IgD-negative memory B cell (primary cell): Measurements from ENCODE around the gene SCN3B. TPM values are rescaled to one million over a fixed set of nuclear protein-coding genes. Genes with fewer than 3 reads are reported as not detected.

Experiments used
- H3K27ac Mint-ChIP-seq, 3 donors: one replicate each; pipeline ENCODE4 v1.8.0; 2020 to 2022; ENCODE audit warnings: mild to moderate bottlenecking in 3 of 3, mixed read lengths in 3 of 3, moderate library complexity in 1 of 3
- H3K27me3 Mint-ChIP-seq: one replicate; pipeline ENCODE4 v1.8.0; 2021; ENCODE audit warnings: mixed read lengths
- H3K36me3 Mint-ChIP-seq: one replicate; pipeline ENCODE4 v1.8.0; 2020; ENCODE audit warnings: mild to moderate bottlenecking, mixed read lengths
- H3K4me1 Mint-ChIP-seq, 3 donors: one replicate each; pipeline ENCODE4 v1.8.0; 2020 to 2022; ENCODE audit warnings: mixed read lengths in 3 of 3, mild to moderate bottlenecking in 1 of 3
- H3K4me3 Mint-ChIP-seq, 4 donors: one replicate each; pipeline ENCODE4 v1.8.0; 2020 to 2022; ENCODE audit warnings: mild to moderate bottlenecking in 4 of 4, mixed read lengths in 4 of 4, moderate library complexity in 3 of 4
- H3K9me3 Mint-ChIP-seq, 3 donors: one replicate each; pipeline ENCODE4 v1.8.0; 2020 to 2021; ENCODE audit warnings: mixed read lengths in 3 of 3, mild to moderate bottlenecking in 1 of 3
- polyA plus RNA-seq: library from polyadenylated mRNA; unstranded; fragments of 300-500 nt; fragmentation: Illumina TruSeq; gene quantifications from one replicate; pipeline ENCODE4 v1.2.3, GENCODE V29; 2021

The SCN3B gene
- polyA plus RNA-seq, 1 donor from 2014 or later, result not detected

DNA sequence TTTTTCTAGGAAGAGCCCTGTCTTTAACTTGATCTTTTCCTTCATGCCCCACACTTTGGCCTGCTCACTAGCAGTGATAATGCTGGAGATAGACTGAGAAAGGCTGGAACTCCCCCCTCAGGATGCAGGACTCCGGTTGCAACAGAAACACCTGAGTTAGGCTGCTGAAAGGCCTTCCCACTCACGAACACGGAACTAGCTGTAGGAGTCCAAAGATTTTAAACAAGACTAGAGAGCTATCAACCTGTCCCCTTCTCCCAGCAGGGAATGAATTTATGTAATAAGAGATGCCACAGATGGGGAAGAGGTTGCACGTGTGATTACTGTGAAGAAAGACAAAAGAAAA is 13.0 kb downstream of the SCN3B start:
- Mint-ChIP-seq H3K27me3 (peaks cover 18% of the 10 kb centered on the region), H3K4me3 (no peak overlapping the region), H3K36me3 (no peaks in the 10 kb centered on the region), H3K27ac (no peak overlapping the region), H3K9me3 (no peaks in the 10 kb centered on the region), H3K4me1 (peaks cover 0 to 4% (median 2%) of the 10 kb centered on the region in 3 donors)

- Mint-ChIP-seq H3K4me1 (peaks cover 0 to 4% (median 2%) of the 10 kb centered on the region in 3 donors), H3K27ac (no peak overlapping the region), H3K36me3 (no peaks in the 10 kb centered on the region), H3K27me3 (peaks cover 18% of the 10 kb centered on the region), H3K9me3 (no peaks in the 10 kb centered on the region), H3K4me3 (no peak overlapping the region)
Measured at GRCh38 chr11:123640677-123641494, 13.5 kb downstream of the SCN3B start.

- Mint-ChIP-seq H3K36me3 (no peaks in the 10 kb centered on the region), H3K27ac (no peak overlapping the region), H3K4me3 (no peak overlapping the region), H3K27me3 (peaks cover 15% of the 10 kb centered on the region), H3K9me3 (no peaks in the 10 kb centered on the region), H3K4me1 (peaks cover 0 to 4% (median 2%) of the 10 kb centered on the region in 3 donors)
Measured at GRCh38 chr11:123640029-123640428, 14.4 kb downstream of the SCN3B start.

- Mint-ChIP-seq H3K27ac (no peak overlapping the region), H3K9me3 (peaks cover 0 to 4% (median 0%) of the 10 kb centered on the region in 3 donors), H3K27me3 (peaks cover 14% of the 10 kb centered on the region), H3K4me1 (no peaks in the 10 kb centered on the region), H3K4me3 (no peak overlapping the region), H3K36me3 (no peaks in the 10 kb centered on the region)
Measured at GRCh38 chr11:123630126-123630608, 24.3 kb downstream of the SCN3B start.

DNA sequence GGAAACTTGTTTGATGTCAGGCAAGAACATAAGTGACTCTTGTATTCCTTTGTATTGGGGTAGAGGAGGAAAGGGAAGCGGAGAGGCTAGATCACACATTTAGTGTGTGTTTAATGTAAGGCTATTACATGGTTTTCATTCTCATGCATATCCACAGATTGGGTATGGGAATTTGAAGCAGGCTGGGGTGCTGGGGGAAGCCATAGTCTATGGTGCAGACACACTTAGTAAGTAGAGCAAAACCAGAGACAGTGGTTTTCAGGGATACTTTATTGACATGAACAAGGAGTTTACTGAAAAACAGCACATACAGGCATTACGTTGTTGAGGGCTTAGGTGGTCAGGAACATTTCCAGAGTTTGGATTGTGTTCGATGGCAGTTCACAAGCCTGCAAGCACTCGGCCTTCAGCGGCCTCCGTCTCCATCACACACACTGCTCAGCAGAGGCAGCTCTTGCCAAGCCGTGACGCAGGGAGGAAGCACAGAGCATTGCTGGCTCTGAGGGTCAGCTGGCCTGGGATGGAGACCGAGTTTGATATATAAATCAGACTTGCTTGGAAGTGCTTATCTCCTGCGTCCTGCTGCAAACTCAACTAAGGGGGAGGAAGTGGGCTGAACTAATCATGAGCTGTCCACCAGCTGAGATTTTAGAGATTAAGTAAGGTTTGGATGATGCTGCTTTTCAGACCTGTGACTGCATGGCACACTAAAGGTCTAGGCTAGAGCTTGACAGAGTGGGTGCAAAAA is 25.3 kb downstream of the SCN3B start:
- peaks cover 0 to 4% (median 0%) of the 10 kb centered on the region in 3 donors for H3K9me3 Mint-ChIP-seq
- no peaks in the 10 kb centered on the region for H3K36me3 Mint-ChIP-seq
- H3K4me1 Mint-ChIP-seq, result no peaks in the 10 kb centered on the region
- no peak overlapping the region for H3K4me3 Mint-ChIP-seq
- H3K27me3 Mint-ChIP-seq, result peaks cover 11% of the 10 kb centered on the region
- H3K27ac Mint-ChIP-seq, result peak overlapping the region in 1 of 3 donors; percentile 32

- Mint-ChIP-seq H3K4me1 (no peaks in the 10 kb centered on the region), H3K4me3 (no peak overlapping the region), H3K36me3 (no peaks in the 10 kb centered on the region), H3K9me3 (no peaks in the 10 kb centered on the region), H3K27me3 (peaks cover under 1% of the 10 kb centered on the region), H3K27ac (no peak overlapping the region)
Measured at GRCh38 chr11:123624974-123625373, 29.4 kb downstream of the SCN3B start.

GRCh38 chr11:123622576-123622975 is 31.8 kb downstream of the SCN3B start:
- H3K36me3 Mint-ChIP-seq, result no peaks in the 10 kb centered on the region
- no peaks in the 10 kb centered on the region for H3K27me3 Mint-ChIP-seq
- no peak overlapping the region for H3K27ac Mint-ChIP-seq
- no peaks in the 10 kb centered on the region for H3K4me1 Mint-ChIP-seq
- no peak overlapping the region for H3K4me3 Mint-ChIP-seq
- H3K9me3 Mint-ChIP-seq, result no peaks in the 10 kb centered on the region

DNA sequence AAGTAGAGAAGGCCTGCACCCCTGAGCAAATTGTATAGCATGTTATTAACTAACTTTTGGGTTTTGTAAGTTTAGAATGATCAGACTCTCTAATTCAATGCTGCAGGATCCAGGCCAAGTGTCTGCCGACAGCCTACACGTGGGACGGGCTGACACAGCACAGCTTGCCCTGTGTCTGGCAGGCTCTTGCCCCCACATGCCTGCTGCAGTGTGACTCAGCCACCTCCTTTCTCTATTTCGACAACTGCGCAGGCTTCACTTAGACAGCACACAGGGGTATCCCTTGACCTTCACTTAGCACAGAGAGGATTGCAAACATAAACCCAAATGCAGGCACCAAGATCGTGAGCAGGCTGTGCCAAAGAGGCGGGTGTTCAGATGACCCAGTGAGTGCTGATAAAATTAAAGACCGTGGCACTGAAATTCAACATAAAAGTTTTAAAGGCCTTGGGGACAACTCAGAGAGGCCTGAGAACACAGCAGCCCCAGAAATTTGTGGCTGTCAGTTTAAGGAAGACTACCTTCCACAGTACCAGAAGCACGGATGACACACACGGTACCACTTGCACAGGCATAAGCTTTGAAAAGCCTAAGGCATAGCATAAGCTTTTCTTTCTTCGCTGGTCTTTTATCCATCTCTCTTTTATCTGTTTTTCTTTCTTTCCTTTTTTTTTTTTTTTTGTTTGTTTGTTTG is 37.8 kb downstream of the SCN3B start:
- Mint-ChIP-seq H3K27ac (no peak overlapping the region), H3K9me3 (no peaks in the 10 kb centered on the region), H3K27me3 (no peaks in the 10 kb centered on the region), H3K36me3 (no peaks in the 10 kb centered on the region), H3K4me3 (no peak overlapping the region), H3K4me1 (no peaks in the 10 kb centered on the region)

- H3K4me1 Mint-ChIP-seq, result peaks cover 0 to 2% (median 0%) of the 10 kb centered on the region in 3 donors
- no peak overlapping the region for H3K4me3 Mint-ChIP-seq
- H3K27ac Mint-ChIP-seq, result no peak overlapping the region
- no peaks in the 10 kb centered on the region for H3K9me3 Mint-ChIP-seq
- no peaks in the 10 kb centered on the region for H3K27me3 Mint-ChIP-seq
- H3K36me3 Mint-ChIP-seq, result no peaks in the 10 kb centered on the region
Measured at GRCh38 chr11:123611698-123612097, 42.7 kb downstream of the SCN3B start.

- H3K36me3 Mint-ChIP-seq, result no peaks in the 10 kb centered on the region
- H3K27me3 Mint-ChIP-seq, result no peaks in the 10 kb centered on the region
- H3K27ac Mint-ChIP-seq, result no peak overlapping the region
- no peak overlapping the region for H3K4me3 Mint-ChIP-seq
- H3K9me3 Mint-ChIP-seq, result no peaks in the 10 kb centered on the region
- H3K4me1 Mint-ChIP-seq, result peaks cover 0 to 2% (median 0%) of the 10 kb centered on the region in 3 donors
Measured at GRCh38 chr11:123608945-123609344, 45.5 kb downstream of the SCN3B start.

DNA sequence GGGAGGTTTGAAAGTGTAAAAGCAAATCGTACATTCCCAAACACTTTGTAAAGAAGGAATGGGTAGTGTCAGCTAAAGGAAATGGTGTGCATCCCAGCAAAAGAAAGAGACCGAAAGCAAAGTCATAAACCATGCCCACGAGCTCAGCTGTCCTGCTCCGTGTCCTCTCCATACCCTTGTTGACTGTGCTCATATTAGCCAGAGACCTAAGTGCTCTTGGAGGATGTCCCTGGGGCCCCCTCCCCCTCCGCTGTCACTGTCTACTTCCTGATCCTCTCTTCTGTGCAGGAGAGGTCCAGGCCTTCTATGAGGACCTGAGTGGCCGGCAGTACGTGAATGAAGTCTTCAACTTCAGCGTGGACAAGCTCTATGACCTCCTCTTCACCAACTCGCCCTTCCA is 46.1 kb downstream of the SCN3B start:
- Mint-ChIP-seq H3K27ac (no peak overlapping the region), H3K4me1 (peaks cover 0 to 2% (median 0%) of the 10 kb centered on the region in 3 donors), H3K36me3 (no peaks in the 10 kb centered on the region), H3K4me3 (no peak overlapping the region), H3K9me3 (no peaks in the 10 kb centered on the region), H3K27me3 (no peaks in the 10 kb centered on the region)

DNA sequence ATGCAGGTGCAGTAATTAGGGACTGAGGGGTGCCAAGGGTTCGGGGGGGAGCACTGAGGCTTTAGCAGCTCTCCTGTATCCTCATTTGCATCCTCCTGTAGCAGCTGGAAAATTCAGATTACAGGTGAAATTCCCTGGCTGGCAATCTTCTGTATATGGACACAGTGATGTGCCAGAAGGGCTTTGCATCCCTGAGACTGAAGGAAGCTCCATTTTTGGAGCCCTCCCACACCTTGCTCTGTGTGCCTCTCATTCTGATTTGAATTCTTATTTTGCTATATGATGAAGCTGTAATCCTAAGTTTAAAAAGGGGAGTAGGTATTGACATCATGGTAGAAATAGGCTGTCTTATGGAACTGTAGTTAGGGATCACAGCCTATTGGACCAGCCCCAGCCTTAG is 46.6 kb downstream of the SCN3B start:
- no peak overlapping the region for H3K27ac Mint-ChIP-seq
- H3K4me1 Mint-ChIP-seq, result peaks cover 0 to 2% (median 0%) of the 10 kb centered on the region in 3 donors
- H3K36me3 Mint-ChIP-seq, result no peaks in the 10 kb centered on the region
- no peaks in the 10 kb centered on the region for H3K27me3 Mint-ChIP-seq
- H3K9me3 Mint-ChIP-seq, result no peaks in the 10 kb centered on the region
- no peak overlapping the region for H3K4me3 Mint-ChIP-seq

DNA sequence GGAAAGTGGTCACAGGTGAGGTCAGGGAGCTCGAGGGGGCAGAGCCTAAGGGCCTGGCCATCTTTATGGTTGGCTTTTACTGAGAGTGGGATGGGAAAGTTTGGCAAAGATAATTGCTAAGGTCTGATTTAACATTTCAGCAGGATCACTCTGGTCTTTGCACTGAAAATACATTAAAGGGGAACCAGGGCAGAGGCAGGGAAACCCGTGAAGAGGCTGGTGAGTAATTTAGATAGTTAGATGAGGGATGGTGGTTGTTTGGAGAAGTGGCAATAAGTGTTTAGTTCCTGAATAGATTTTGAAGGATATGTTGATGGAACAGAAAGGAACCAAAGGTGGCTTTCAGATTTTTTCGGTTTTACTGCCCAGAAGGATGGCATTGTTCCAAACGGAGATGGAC is 50.8 kb downstream of the SCN3B start:
- Mint-ChIP-seq H3K27me3 (no peaks in the 10 kb centered on the region), H3K4me3 (no peak overlapping the region), H3K4me1 (peaks cover 0 to 2% (median 0%) of the 10 kb centered on the region in 3 donors), H3K27ac (no peak overlapping the region), H3K36me3 (no peaks in the 10 kb centered on the region), H3K9me3 (no peaks in the 10 kb centered on the region)

DNA sequence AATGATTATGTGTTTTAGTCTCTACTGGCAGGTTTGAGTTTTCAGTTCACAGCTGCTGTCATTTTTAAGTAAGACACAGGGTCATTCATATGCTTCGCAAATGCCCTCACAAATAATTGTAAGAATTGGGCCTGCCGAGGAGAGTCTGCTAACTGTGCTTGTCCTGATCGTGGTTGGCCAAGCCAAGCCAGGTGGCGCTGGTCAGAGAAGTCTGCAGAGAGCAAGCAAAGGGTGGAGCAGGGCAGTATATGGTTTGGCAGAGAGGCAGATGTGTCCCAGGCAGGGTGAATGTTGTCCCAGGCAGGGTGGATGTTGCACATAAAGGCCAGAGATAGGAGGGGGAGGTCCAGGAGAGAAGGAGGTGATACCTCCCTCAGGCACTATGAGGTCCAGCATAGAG is 52.7 kb downstream of the SCN3B start:
- Mint-ChIP-seq H3K36me3 (no peaks in the 10 kb centered on the region), H3K27ac (no peak overlapping the region), H3K4me3 (no peak overlapping the region), H3K27me3 (no peaks in the 10 kb centered on the region), H3K9me3 (no peaks in the 10 kb centered on the region), H3K4me1 (no peaks in the 10 kb centered on the region)

- Mint-ChIP-seq H3K4me3 (no peak overlapping the region), H3K27ac (no peak overlapping the region), H3K9me3 (no peaks in the 10 kb centered on the region), H3K4me1 (no peaks in the 10 kb centered on the region), H3K36me3 (no peaks in the 10 kb centered on the region), H3K27me3 (no peaks in the 10 kb centered on the region)
Measured at GRCh38 chr11:123601136-123601535, 53.3 kb downstream of the SCN3B start.
